Forelimb muscle (tissue), 1 donor: ENCODE results near the gene LARGE1. TPM values are rescaled to one million over a fixed set of nuclear protein-coding genes. Genes with fewer than 3 reads are reported as not detected.
"Not testable (repeated sequence)": the region's sequence is repeated elsewhere in the genome, so short reads cannot be mapped to it uniquely, and the experiment has no call there.

Source experiments
- DNase-seq: peaks from one replicate; pipeline ENCODE4 v3.0.0-alpha.2; 2013; ENCODE audit warnings: low read depth
- polyA plus RNA-seq: library from polyadenylated mRNA; unstranded; fragments of 120-200 nt; gene quantifications from one replicate; pipeline ENCODE4 v1.2.1, GENCODE V29; 2013; ENCODE audit not compliant: insufficient read length

Gene LARGE1
- polyA plus RNA-seq, 1 donor: 7.7 TPM

DNA sequence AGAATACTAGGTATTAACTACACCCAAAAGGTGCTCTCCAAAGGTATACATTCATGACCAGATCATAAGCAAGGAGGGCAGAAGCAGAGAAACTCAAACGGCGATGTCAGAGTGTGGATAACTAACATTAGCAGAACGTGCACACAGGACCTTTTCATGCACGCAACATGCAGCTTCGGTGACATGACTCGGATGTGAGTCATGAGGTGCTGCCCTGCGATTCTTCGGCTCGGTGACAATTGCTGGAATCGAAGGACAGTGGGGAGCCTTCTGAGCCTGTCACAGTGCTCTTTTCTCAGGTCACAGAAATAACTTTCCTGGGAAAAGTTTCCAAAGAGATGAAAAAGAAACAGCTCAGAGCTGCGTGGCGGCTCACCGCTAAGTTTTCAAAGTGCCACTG, 443.6 kb downstream of the LARGE1 start:
- no peak for DNase-seq

- no peak for DNase-seq
Observed at GRCh38 chr22:33476206-33476605, 444.1 kb downstream of the LARGE1 start.

DNA sequence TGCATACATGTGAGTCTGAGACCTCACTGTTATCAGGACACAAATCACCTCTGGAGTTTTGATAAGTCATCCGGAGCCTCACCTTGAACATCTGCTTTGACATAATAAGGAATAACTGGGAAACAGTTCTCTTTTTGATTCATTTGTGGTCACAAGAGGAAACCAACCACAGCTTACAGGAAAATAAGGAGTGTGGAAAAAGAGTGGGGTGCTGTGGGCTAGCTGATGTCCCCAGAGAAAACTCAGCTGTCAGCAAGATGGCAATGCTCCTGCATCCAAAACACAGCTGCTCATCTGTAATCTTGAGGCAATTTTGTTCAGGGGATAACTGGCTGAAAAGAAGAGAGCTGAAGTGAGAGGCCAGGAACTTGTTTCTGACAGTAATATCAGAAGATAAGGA, 445.7 kb downstream of the LARGE1 start:
- DNase-seq: no peak

- no peak for DNase-seq
Observed at GRCh38 chr22:33472462-33473344, 447.6 kb downstream of the LARGE1 start.

- DNase-seq: no peak
Observed at GRCh38 chr22:33470456-33470855, 449.8 kb downstream of the LARGE1 start.

DNA sequence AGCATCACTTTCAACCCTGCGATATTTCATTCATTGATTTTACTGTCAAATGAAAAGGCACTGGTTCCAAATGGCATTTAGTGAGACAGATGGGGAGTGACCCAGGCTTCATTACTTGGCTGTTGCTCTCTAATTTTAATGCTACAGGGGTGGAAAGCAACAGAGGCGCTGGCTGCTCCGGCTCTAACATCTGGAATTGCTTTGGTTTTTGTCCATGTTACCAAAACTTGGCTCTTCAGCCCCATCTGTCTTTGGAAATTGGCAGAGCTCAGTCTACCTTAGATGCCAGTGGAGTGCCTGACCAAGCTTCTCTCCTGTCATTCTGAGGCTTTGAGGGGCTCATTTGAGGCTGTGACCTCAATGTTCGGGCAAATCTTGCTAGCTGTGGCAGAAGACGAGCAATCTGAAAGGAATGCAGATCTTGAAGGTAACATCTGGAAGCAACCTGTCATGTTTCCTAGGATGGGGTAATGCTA, 452.6 kb downstream of the LARGE1 start:
- no peak for DNase-seq

GRCh38 chr22:33467080-33467479, 453.2 kb downstream of the LARGE1 start:
- DNase-seq: no peak

DNA sequence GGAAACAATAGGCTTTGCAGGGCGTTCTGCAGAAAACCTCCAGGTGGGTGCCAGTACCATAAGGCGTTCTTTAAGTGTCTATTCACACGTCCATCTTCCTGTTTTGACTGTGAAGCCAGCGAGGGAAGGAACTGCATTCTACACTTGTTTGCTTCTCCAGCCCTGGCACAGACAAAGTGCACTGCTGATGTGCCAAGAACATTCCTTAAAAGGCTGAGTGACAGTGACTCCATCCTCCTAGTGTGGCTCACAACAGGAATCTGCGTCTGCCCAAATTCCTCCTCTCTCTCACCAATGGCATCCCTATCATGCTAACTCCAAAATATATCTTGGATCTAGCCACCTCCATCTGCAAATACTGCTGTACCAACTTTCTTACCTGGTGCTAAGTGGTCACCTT, 454.7 kb downstream of the LARGE1 start:
- DNase-seq: no peak

GRCh38 chr22:33464698-33465097, 455.6 kb downstream of the LARGE1 start:
- no peak for DNase-seq

DNA sequence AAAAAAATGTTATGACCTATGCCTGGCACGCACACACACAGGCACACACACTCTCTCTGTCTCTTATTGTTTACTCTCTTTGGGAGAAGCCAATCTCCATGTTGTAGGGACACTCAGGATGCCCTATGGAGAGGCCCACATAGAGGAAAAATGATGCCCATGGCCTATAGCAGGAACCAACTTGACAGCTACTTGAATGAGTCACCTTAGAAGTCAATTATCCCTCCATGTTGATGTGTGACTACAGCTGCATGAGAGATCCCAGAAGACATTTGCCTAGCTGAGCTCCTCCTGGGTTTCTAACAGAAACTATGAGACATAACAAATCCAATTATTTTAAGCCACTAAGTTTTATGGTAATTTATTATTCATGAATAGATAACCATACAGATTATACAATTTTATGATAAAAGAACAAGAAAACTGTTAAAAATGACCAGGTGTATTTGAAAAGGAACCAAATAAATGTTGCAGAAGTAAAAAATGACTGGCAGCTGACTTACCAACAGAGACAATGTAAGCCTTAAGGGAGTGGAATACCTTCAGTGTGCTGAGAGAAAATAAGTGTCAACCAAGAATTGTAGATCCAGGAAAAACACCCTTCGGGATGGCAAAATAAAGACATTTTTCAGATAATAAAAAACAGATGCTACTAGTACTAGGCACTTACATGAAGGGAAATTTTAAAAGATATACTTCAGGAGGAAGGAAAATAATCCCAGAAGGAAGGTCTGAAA, 458.4 kb downstream of the LARGE1 start:
- DNase-seq: no peak

GRCh38 chr22:33461245-33461644, 459.0 kb downstream of the LARGE1 start:
- DNase-seq: not testable (repeated sequence)

DNA sequence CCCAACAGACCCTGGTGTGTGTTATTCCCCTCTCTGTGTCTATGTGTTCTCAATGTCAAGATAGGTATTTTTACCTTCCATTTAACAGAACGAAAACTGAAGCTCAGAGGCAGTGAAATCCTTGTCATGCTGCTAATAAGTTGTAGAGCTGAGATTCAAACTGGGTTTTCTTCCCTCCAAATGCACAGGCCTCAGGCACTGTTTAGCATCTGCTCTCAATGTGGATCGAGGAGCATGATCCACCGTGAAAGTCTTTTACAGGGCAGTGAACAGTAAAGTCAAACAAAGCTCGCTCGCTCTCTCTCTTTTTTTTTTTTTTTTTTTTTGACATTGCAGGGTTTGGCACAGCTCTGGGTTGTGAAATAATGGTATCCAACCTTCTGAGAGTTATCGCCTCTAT, 461.1 kb downstream of the LARGE1 start:
- DNase-seq: no peak

DNA sequence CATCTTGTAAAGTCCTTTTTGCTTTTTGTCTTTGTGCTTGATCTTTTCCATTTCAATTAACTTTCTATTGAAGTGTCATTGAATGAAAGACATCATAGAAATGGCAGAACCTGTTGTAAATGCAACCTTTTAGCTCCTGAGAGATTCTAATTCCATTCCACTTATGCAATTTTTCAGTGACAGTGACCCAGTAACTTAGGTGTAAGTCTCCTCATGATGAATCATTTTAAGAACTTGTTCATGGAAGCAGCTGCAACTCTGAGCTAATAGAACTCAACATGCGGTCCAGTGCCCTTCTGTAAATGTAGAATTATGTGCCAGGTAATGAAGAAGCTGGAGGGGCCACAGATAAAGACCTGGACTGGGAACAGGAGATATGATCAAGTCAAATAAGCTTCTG, 463.8 kb downstream of the LARGE1 start:
- DNase-seq: no peak

DNA sequence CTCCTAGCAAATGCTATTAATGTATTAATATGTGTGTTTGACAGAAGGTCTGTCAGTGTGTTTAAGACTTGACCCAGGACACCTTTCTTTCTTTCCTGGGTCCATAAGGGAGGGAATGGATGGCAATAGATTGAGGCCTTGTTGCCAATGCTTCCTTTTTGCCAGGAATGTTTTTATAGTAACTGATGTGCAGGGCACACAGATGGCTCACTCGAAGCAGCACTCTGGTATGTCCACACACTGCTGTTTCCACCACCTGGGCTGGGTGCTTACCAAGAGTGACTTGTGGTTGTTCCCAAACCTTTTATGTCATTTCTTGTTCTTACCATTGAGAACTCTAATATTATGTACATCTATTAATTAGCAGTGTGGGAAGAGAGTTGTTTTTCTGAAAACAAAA, 465.2 kb downstream of the LARGE1 start:
- no peak for DNase-seq

GRCh38 chr22:33451866-33452469, 468.3 kb downstream of the LARGE1 start:
- DNase-seq: no peak

DNA sequence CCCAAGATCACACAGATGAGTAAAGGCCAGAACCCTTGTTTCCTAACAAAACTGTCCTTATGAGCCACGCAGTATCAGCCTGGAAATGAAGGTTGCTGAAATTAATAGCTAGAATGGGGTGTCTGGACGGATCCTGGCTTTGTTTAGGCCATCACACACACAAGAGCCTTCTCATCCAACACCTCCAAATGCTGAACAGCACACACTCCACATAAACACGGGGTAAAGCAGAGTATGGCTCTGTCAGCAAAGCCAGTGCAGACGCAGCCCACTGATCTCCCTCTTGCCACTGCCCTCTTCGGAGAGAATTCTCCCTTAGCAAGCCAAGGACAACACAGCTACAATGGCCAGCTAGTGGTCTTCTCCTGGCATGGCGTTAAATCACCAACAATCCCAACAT, 469.5 kb downstream of the LARGE1 start:
- no peak for DNase-seq

- DNase-seq: no peak
Observed at GRCh38 chr22:33447733-33448132, 472.5 kb downstream of the LARGE1 start.

- no peak for DNase-seq
Observed at GRCh38 chr22:33443683-33444082, 476.6 kb downstream of the LARGE1 start.

DNA sequence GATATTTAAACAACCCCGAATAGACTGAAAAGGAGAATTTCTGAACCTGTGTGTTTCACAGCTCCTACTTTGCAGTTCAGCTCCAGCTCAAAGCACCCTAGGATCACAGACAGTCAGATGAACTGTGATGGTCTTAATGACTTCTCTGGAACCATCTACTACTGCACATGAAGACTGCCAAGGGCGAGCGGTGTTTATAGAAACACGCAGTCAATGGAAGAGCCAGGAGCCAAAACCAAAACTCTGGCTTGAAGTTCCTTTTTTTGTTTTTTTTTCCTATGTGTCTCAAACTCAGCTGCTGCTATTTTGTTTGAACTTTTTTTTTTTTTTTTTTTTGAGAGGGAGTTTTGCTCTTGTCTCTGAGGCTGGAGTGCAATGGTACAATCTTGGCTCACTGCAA, 479.5 kb downstream of the LARGE1 start:
- no peak for DNase-seq

DNA sequence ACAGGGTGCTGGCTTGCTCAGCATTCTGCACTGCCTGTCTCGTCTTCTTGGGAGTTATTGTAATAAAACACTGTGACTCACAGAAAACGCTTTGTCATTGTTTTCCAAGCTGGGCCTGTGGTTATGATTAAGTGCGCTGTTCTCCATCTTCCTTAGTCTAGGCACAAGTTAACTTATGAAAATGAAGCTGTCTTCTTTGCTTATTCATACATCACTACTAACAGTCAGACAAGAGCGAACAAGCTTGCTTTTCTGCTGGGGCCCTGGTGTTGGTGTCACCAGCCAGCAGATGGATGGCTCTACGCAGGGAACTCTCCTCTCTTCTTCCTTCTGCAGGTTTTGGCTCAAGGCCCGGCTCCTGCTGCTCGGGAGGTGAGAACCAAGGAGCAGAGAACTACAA, 482.0 kb downstream of the LARGE1 start:
- no peak for DNase-seq

- DNase-seq: no peak
Observed at GRCh38 chr22:33431300-33431699, 489.0 kb downstream of the LARGE1 start.

- DNase-seq: no peak
Observed at GRCh38 chr22:33429281-33429680, 491.0 kb downstream of the LARGE1 start.

DNA sequence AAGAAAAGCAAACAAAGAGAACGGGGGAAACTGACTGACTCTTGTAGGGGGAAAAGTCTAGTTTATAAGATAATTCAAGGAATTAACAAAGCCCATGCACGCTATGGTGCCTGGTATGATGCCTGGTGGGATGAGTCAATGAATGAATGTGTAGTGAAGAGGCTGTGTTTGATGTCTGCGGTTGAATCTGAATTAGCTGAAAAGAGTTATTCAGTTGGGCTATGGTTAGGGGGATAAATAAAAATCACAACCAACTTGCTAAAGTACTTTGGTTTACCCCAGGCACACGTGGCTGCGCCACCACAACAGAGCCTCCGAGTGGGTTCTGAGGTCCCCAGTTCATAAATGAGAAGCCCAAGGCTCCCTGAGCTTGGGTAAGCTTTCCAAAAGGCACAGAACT, 492.8 kb downstream of the LARGE1 start:
- no peak for DNase-seq
